HL-60/S4 treated with phorbol 12-myristate 13-acetate at 8.2 ng/mL for 4 days and 3 days (cell line): ENCODE data around the gene SLCO2B1.

ENCODE experiments used
- in situ Hi-C: fragments of 300-500 bp; cut with MboI; formaldehyde crosslinking; loops from 2 replicates; pipeline ENCODE4 v1.15.0; 2022; ENCODE audit warnings: low sequenced_read_pairs

Gene SLCO2B1

GRCh38 chr11:75144716-75145014 lies 6.2 kb upstream of the SLCO2B1 start:
- in situ Hi-C loops = loop anchor here (5.0 kb wide), 1 partner anchor 58 kb away; no protein-coding TSS in a partner anchor

- in situ Hi-C loops = loop anchor here (5.0 kb wide), 1 partner anchor 57 kb away; no protein-coding TSS in a partner anchor
Measured at GRCh38 chr11:75145196-75145971, 5.5 kb upstream of the SLCO2B1 start.

GRCh38 chr11:75145972-75146519 lies 4.9 kb upstream of the SLCO2B1 start:
- in situ Hi-C loops = loop anchor here (5.0 kb wide), 1 partner anchor 56 kb away; no protein-coding TSS in a partner anchor

GRCh38 chr11:75146711-75147110 lies 4.2 kb upstream of the SLCO2B1 start:
- in situ Hi-C loops = loop anchor here (5.0 kb wide), 1 partner anchor 56 kb away; no protein-coding TSS in a partner anchor

GRCh38 chr11:75147191-75147874 lies 3.6 kb upstream of the SLCO2B1 start:
- in situ Hi-C loops = loop anchor here (5.0 kb wide), 1 partner anchor 55 kb away; no protein-coding TSS in a partner anchor

- in situ Hi-C loops = loop anchor here (5.0 kb wide), 1 partner anchor 54 kb away; no protein-coding TSS in a partner anchor
Measured at GRCh38 chr11:75147875-75148263, 3.0 kb upstream of the SLCO2B1 start.

- in situ Hi-C loops = loop anchor here (5.0 kb wide), 1 partner anchor 54 kb away; no protein-coding TSS in a partner anchor
Measured at GRCh38 chr11:75148436-75148983, 2.4 kb upstream of the SLCO2B1 start.

- in situ Hi-C loops = loop anchor here (5.0 kb wide), 1 partner anchor 52 kb away; no protein-coding TSS in a partner anchor
Measured at GRCh38 chr11:75149766-75150465, 991 bp upstream of the SLCO2B1 start.

- in situ Hi-C loops = no loop called here
Measured at GRCh38 chr11:75151346-75152047, 590 bp downstream of the SLCO2B1 start.

- in situ Hi-C loops = no loop called here
Measured at GRCh38 chr11:75152090-75152489, 1.2 kb downstream of the SLCO2B1 start.

- in situ Hi-C loops = no loop called here
Measured at GRCh38 chr11:75152651-75153427, 1.9 kb downstream of the SLCO2B1 start.

GRCh38 chr11:75154646-75155569 lies 4.0 kb downstream of the SLCO2B1 start:
- in situ Hi-C loops = no loop called here

GRCh38 chr11:75155570-75156422 lies 4.9 kb downstream of the SLCO2B1 start:
- in situ Hi-C loops = no loop called here

- in situ Hi-C loops = no loop called here
Measured at GRCh38 chr11:75158241-75158640, 7.3 kb downstream of the SLCO2B1 start.

- in situ Hi-C loops = no loop called here
Measured at GRCh38 chr11:75158696-75159150, 7.8 kb downstream of the SLCO2B1 start.

GRCh38 chr11:75159151-75159953 lies 8.4 kb downstream of the SLCO2B1 start:
- in situ Hi-C loops = no loop called here
